ENCODE data around the gene BCL2L15.
"Not testable (repeated sequence)": the region's sequence is repeated elsewhere in the genome, so short reads cannot be mapped to it uniquely, and the experiment has no call there.

The BCL2L15 gene

DNA sequence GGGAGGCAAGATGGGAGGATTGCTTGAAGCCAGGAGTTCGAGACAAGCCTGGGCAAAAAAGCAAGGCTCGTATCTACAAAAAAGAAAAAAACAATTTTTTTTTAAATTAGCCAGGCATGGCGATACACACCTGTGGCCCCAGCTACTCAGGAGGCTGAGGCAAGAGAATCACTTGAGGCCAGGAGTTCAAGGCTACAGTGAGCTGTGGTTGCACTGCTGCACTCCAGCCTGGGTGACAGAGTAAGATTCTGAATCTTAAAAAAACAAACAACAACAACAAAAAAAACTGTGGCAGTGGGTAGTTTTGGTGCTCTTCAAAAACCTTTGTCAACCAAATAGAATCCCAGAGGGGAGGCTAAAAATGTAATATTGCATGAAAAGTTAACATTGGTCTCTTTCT is 16.6 kb downstream of the BCL2L15 start:
- DNase-seq (ENCODE audit: low read depth) = no peak

DNA sequence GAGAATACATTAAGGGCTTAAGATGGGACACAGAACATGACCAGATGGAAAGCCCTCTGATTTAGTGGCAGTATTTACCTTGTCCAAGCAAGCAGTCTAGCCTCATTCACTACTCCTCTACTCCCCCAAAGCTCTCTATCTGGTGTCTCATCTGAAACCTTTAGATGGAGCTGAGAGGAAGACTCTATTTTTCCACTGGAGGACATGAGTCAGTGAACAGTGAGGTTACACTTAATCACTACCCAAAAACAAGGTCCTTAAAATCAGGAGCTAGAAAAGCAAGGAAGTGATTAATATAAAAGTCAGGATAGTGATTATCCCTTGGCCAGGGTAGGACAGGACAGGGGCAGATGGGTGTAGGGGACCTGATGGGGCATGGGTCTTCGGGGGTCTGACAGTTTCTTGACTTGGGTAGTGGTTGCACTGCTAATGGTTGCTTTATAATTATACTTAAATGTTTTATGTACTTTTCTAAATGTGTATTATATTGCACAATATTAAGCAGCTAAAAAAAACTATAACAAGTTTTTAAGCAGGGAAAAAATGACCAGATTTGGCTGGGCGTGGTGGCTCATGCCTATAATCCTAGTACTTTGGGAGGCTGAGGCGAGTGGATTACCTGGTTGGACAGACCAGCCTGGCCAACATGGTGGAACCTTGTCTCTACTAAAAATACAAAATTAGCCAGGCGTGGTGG is 18.8 kb downstream of the BCL2L15 start:
- DNase-seq (ENCODE audit: low read depth) = no peak

DNA sequence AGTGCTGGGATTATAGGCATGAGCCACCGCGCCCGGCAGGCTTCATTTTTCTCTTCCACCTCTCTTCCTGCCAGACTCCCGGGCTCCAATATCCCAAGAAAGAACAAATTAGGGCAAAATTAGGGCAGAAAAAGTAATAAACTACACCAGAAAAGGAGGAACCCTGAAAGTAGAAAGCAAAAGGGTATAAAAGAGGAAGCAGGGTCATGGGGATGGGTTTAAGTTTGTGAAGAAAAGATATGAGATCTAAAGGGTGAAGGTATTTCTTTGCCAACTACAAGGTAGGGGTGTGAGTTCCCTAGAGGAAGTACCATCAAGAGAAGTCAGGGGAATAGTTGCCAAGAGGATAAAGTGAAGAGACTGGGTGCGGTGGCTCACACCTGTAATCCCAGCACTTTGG is 25.7 kb downstream of the BCL2L15 start:
- no peak for DNase-seq (ENCODE audit: low read depth)

DNA sequence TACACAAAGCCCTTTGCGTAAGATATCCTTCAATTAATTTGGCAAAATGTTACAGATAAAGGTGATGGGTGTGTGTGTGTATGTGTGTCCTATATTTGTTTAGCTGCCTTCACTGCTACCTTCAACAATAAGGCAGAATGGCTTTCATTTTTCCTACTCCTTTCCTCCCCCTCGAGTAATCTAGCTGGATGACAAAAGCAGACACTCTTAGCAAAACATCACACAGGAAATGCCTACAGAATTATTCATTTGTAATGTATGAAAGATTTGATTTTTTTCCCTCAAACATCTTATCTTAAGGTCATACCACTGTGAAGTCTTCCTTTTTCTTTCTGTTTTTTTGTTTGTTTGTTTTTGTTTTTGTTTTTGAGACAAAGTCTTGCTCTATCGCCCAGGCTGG is 26.5 kb downstream of the BCL2L15 start:
- no peak for DNase-seq (ENCODE audit: low read depth)

DNA sequence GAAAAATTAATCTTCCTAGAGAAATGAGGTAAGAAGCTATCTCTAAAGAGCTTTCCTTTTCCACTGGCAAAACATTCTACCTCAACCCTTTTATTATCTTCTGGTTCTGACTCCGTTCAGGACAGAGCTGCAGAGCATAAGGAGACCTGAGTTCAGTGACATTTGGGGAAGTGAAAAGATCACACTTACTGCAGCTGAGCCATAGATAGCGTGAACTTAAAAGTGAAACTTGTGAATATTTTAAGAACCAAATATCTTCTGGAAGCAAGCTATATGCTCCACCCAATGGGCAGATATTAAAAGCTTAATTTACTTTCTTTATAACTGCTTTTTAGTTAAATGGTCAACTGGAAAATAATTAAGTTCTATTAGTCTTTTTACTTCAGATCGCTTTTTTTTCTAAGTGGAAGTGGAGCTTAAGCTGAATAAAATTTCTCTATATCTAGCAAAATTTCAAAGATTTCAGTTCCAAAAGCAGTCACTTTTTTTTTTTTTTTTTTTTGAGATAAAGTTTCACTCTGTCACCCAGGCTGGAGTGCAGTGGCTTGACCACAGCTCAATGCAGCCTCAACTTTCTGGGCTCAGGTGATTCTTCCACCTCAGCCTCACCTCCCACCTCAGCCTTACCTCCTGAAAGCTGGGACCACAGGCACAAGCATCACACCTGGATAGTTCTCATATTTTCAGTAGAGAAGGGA is 27.8 kb downstream of the BCL2L15 start:
- DNase-seq (ENCODE audit: low read depth) = no peak

DNA sequence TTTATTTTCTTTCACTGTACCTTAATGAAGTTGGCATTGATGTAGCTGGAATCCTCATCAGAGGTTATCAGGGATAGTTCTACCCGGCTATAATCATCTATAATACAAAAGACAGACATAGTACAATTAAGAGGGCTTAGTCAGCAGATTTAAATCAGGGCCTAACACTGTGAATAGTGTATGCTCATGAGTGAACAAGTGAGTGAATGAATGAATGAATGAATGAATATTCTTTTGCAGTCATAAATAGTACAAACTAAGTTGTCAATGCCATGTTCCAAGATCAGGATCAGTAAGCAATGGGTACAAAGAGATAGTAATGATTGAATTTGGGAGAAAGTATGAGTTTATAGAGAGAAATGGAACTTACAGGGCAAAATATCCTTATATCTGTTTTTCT is 28.4 kb downstream of the BCL2L15 start:
- no peak for DNase-seq (ENCODE audit: low read depth)

DNA sequence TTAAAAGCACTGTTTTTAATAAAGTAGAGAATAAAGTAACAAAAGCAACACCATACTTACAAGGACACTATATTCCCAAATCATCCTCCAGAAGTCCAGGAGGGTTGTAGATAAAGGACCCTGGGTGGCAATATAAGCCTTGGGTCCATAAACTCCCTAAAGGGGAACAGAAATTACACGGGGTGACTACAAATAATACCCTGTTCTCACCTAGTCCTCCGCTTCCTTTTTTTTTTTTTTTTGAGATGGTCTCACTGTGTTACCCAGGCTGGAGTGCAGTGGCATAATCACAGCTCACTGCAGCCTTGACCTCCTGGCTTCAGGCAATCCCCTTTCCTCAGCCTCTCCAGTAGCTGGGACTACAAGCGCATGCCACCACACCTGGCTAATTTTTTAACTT is 29.0 kb downstream of the BCL2L15 start:
- DNase-seq (ENCODE audit: low read depth) = no peak

DNA sequence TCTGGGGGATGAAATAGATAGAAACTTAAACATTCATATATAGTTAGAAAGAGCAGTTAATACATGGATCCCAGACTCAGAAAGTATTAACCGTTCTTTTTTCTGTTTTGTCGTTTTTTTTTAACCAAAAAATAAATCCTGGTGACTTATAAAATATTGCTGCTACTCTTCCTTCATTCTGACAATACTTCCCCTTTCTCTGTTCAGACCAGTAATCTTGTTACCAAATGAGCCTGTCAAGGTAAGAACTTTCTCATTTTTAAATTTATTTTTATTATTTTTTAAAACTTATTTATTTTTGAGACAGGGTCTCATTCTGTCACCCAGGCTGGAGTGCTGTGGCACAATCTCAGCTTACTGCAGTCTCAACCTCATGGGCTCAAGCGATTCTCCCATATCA is 29.6 kb downstream of the BCL2L15 start:
- DNase-seq (ENCODE audit: low read depth) = no peak

DNA sequence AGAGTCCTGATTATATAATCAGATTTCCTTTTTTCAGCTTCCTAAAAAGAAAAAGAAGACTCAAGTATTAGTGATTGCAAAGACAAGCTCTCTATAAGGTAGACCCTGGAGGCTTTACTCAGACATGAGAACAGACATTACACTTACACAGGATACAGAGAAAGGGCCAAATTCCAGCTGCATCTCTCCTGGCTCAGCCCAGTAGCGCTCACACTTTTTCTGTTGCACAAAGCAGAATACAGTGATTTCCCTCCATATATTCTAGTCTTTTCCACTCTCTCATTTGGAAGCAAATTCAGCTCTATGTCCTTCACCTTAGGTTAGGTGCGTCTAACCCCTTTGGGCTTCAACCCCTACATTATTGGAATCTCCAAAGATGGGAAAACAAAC is 31.0 kb downstream of the BCL2L15 start:
- DNase-seq (ENCODE audit: low read depth) = no peak

DNA sequence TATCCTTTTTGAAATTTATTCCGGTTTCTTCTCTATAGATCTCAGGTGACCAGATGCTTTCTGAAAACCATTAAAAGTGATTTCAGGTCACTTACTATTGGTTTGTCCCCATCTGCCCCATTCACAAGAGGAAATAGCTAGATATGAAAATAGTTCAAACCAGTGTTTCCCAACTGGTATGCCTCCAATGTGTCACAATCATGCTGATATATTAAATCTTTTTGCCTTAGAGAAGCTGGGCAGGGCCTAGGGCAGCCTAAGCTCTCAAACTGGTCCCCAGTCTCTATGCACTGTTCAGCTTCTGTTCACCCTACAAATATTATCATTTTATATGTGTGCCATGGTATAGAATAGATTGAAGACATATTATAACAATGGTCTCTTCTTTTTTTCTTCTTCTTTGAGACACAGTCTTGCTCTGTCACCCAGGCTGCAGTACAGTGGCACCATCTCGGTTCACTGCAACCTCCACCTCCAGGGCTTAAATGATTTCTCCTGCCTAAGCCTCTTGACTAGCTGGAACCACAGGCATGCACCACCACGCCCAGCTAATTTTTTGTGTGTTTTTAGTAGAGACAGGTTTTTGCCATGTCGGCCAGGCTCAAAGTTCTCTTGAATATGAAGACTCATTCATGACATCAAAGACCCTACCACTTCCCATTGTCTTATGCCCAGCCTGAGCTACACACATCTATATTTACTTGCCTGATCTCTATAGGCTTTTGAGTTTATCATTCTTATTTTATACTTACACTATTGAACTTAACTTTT is 31.6 kb downstream of the BCL2L15 start:
- no peak for DNase-seq (ENCODE audit: low read depth)

DNA sequence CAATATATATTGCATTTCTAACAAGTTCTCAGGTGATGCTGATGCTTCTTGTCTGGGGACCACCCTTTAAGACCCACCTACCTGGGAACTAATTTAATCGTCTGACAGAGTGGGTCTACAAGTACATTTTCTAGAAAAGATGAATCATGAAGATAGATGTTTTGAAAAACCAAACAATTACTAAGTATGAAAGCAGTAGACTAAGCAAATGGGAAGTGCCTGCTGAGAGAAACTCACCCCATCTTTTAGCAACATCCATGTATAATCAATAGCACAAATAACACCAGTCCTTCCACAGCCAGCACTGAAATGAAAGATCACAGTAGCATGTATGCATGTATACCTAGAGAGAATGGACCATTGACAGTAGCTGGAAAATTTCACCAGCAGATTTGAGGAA is 33.1 kb downstream of the BCL2L15 start:
- no peak for DNase-seq (ENCODE audit: low read depth)

DNA sequence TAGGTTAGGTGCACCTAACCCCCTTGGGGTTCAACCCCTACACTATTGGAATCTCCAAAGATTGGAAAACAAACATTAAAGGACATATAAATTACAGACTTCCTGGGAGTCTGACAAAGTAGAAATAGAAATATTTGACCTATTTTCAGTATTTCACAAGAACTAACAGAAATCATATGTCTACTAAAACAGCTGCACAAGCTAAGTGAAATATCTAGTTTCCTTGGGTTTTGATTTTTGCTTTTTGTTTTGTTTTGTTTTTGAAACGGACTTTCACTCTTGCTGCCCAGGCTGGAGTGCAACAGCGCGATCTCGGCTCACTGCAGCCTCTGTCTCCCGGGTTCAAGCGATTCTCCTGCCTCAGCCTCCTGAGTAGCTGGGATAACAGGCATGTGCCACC is 34.7 kb downstream of the BCL2L15 start:
- DNase-seq (ENCODE audit: low read depth) = not testable (repeated sequence)

DNA sequence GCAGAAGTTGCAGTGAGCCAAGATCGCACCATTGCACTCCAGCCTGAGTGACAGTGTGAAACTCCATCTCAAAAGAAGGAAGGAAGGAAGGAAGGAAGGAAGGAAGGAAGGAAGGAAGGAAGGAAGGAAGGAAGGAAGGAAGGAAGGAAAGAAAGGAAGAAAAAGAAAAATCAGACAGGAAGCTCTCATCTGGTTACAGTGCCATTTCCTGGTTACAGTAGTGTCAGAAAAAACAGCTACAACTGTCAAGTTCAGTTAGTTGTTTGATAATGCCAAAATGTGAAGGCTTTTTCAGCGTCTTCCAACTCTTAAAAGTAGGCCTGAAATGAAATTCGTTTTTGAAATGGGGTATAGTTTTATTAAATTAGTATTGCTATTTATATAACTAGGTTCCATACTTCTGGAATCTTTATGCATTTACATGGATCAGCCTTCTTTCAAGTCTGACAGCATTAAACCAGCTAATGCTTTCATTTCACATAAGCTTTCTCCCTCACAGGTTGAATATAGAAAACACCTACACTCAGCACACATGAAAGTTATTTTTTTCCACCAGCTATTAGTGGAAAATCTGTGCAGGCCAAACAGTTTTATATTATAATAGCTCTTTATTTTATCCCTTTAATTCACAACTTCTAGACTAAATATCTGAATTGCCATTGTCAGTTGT is 37.1 kb downstream of the BCL2L15 start:
- no peak for DNase-seq (ENCODE audit: low read depth)

DNA sequence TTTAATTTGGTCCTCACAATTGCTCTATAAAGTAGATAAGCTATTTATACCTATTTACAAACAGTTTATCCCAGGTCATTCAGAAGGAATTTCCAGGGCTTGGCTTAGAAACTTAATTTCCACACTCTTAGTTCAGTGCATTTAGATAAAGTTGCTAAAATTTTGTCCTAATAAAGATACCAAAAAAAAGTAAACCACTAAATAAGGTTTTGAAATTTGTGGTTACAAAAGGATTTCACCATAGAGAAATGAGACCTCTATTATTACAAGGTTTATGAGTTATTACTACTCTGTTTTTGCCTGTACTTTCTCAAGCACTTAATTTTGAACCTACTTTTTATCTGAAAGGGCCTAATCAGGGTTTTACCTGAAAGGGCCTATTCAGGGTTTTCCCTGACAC is 38.3 kb downstream of the BCL2L15 start:
- no peak for DNase-seq (ENCODE audit: low read depth)

DNA sequence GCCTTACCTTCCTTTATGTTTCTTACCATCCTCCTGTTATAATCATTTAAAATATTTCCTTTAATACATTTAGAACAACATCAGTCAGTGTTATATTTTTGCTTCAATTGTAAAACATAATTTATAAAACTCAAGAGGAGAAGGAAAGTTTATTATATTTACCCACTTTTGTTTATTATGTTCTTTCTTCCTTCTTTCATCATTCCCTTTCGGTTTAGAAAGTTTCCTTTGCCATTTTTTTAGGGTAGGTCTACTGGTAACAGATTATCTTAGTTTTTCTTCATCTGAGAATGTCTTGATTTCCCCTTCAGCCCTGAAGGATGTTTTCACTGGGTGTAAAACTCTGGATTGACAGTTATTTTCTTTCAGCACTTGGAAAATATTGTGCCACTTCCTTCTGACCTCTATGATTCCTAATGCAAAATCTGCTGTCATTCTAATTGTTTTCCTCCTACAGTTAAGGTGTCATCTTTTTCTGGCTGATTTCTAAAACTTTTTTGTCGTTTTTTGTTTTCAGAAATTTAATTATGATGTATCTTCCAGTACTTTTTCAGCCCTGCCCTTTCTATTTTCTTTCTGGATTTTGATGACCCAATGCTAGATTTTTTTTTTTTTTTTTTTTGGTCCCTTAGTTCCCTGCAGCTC is 40.9 kb downstream of the BCL2L15 start:
- no peak for DNase-seq (ENCODE audit: low read depth)

DNA sequence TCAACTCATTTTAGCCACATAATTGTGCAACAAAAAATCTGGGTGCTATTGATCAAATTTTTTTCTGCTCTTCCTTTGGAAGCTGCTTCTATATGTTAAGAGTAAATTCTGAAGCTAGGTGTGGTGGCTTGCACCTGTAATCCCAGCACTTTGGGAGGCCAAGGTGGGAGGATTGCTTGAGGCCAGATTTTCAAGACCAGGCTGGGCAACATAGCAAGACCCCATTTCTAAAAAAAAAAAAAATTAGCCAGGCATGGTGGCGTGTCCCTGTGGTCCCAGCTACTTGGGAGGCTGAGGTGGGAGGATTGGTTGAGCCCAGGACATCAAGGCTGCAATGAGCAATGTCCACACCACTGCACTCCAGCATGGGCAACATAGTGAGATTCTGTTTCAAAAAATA is 50.8 kb downstream of the BCL2L15 start:
- no peak for DNase-seq (ENCODE audit: low read depth)

DNA sequence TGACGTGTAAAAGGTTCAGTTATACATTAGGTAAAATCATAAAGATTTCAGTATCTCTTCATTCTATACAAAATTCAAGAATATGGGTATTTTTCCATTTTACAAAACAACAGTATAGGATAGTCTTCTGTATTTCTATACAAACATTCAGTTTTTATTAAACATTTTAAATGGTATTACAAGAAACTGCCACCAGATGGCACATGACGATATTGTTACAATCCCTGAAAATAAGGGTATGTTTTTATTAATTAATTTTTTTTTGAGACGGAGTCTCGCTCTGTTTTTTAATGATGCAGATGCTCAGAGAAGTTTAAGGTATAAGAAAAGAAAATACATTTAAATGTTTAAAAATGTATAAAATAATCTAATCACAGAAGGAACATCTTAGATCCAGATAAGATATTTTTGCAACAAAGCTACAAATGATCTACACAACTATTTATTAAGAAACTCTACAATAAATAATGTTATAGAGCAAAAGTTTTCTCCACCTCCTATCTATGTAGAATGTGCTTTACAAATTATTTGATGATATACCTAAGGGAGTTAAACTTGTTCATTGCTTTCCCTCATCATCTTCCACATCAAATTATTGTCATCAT is 51.6 kb downstream of the BCL2L15 start:
- no peak for DNase-seq (ENCODE audit: low read depth)

DNA sequence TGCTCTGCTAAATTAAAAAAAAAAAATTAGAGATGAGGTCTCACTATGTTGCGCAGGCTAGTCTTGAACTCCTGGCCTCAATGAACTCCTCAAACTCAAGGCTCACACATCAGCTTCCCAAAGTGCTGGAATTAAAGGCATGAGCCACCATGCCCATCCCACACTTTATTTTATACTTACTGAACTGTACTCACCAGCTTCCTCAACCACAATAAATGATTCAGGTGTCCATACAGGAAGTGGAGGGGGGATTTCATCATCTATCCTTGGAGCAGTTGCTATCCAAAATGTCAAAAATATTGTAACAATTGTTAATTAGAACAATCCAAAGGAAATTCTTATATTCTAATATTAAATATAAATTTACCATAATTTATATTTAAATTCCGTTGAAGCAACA is 52.7 kb downstream of the BCL2L15 start:
- no peak for DNase-seq (ENCODE audit: low read depth)
